ENCODE measurements around the gene COPG2.

GRCh38 chr7:130485734-130486113, 182.8 kb downstream of the COPG2 start:
- TF ChIP-seq CTCF (IDR thresholded peaks at IDR 0.05) (no peak), EZH2 (IDR thresholded peaks at IDR 0.05) (no peak)
